Stimulated activated CD4-positive, alpha-beta T cell treated with anti-CD3 and anti-CD28 coated beads, TNF-alpha, amount 100 ng/mL, for 1 hour (primary cell): Measurements from ENCODE around the gene RINL.
"Not testable (repeated sequence)": the region's sequence is repeated elsewhere in the genome, so short reads cannot be mapped to it uniquely, and the experiment has no call there.

Source experiments
- DNase-seq, 3 donors: peaks; one replicate each; pipeline ENCODE4 v3.0.0-alpha.2; 2020; ENCODE audit warnings: low read depth in 3 of 3, low spot score in 1 of 3

The RINL gene

DNA sequence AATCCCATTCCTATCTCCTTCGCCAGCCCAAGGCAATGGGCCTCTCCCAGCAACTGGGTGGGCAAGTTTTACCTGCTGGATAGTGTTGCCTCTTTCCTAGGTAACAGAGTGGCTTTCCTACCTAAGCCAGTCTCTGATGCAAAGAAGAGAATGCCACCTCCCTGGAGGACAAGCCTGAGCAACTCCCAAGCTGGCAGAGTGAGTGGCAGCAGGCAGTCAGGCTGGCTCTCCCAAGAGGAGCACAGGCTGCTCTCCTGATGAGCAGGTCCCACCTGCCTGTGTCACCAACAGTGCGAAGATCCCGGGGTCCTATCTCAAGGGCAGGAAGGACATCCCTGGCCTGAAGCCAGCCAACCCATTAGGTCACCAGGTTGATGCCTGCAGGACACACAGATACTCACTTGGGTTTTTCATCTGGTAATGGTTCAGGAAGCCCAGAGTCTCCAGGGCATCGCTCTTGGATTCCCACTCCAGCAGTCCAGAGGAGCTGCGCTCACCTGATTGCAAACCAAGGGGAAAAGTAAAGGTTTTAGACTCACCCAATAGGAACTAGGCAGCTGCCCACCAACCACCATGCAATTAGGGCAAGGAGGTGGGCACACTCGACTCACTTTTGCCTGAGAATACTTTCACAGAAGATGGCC, 41.0 kb downstream of the RINL start:
- no peak for DNase-seq

DNA sequence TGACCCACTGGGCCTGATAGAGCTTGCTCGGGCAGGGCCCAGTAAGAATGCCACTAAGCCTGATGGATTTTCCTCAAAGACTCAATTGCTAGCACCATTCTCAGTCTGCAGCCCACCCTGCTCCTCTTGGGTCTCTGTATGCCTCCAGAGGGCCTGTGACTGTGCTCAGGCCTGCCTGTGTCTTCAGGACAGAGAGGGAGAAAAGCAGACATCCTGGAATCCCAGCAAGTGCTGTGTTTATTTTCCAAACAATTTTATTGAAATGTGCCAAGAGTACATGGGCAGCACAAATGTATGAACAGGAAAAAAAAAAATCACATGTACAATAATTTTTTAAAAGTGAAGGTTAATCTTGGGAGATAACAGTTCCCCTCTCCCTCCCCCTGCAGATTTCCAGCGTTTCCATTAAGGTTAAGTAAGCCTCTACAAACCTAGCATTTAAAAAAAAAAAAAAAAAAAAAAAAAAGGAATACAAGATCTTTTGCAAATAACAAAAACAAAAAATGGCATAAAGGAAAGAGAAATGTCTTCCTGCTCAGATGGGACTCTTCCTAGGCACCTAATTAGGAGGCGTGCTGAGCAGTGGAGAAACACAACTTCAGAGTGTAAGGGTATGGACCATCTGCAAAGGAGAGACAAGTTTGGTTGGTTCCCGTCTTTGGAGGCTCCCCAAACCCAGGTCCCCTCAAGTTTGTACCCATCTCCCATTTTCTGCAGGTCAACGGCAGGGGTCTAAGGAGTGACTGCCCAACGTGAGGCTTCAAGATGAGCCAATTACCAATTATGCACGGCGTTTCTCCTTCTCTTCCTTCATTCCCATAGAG, 41.7 kb downstream of the RINL start:
- DNase-seq: no peak

DNA sequence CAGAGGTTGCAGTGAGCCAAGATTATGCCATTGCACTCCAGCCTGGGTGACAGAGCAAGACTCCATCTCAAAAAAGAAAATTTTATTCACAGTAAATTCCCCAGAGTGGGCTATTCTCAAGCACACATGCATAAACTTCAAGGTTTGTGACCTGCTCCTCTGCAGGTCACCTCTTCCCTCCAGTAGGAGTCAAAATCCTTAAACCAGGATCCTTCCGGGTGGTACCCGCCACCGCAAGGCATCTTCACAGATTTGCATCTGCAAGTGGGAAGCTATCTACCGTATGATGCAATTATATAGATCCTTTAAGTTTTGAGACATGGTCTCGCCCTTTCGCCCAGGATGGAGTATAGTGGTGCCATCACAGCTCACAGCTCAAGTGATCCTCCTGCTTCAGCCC, 43.5 kb downstream of the RINL start:
- no peak for DNase-seq

DNA sequence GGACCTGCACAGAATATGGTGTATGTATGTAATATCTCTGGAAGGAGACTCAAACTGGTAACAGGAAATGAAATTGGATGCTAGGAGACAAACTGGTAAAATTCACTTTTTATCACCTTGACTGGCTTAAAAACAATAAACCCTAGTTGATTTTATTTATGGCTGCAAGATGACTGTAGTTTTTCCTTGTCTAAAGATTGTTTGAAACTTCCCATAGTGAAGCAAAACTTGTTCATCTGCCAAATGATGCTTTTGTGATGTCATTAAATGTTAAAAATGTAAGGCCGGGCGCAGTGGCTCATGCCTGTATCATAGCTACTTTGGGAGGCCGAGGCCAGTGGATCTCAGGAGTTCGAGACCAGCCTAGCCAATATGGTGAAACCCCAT, 44.0 kb downstream of the RINL start:
- no peak for DNase-seq

DNA sequence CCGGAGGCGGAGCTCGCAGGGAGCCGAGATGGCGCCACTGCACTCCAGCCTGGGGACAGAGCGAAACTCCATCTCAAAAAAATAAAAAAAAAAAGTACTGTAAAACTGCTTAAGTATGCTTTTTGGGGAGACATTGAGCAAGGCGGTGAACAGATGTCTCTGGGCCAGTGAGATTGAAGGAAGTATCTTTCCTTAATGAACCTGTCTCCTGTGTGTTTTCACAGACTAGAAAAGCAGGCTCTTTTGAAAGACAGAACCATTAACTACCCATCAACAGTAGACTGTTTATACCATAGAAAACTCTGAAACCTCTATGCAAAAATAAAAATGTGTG, 45.0 kb downstream of the RINL start:
- DNase-seq: no peak

DNA sequence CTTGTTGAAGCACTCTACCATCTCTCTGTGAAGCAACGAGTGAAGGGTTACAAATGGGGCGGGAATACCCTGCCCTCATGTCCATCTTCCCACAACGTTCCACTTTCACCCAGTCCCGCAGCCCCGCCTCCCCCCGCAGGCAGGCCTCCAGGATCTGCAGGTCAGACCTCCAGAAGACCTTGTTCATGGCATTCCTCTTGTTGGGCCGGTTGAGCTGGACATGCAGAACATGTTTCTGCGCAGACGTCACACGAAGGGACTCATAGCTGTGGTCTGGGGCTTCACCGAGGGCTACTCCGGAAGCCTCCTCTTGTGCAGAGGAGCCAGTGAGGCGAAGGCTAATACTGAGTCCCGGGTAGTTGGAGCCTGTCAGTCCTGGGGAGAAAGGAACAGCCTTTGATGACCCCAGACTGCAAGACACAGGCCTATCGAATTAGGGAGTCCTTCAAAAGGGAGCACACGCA, 46.9 kb downstream of the RINL start:
- DNase-seq: no peak

DNA sequence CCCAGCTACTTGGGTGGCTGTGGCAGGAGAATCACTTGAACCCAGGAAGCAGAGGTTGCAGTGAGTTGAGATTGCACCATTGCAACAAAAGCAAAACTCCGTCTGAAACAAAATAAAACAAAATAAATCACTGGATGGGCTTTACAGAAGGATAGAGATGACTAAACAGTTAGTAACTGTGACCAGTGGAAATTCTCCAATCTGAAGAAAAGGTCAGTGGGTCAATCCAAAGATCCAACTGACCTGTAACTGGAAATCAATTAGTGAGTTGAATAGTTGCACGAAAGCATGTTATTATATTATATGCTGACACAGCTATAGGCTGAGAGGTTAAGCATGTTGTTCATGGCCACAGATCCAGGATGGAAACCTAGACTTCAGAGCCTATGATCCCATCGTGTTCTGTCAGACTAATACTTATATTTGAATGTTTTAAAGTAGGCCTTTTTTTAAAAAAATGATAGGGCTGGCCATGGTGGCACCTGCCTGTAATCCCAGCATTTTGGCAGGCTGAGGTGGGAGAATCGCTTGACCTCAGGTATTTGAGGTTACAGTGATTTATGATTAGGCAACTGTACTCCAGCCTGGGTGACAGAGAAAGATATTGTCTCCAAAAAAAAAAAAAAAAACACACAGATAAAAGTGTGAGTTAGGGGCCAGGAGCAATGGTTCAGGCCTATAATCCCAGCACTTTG, 47.9 kb downstream of the RINL start:
- DNase-seq: no peak

DNA sequence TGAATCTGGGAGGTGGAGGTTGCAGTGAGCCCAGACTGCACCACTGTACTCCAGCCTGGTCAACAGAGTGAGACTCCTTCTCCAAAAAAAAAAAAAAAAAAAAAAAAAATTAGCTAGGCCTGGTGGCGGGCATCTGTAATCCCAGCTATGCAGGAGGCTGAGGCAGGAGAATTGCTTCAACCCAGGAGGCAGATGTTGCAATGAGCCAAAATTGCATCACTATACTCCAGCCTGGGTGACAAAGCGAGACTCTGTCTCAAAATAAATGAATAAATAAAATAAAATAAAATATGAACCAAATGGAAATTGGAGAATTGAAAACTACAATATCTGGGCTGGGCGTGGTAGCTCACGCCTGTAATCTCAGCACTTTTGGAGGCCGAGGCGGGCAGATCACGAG, 48.9 kb downstream of the RINL start:
- DNase-seq: not testable (repeated sequence)

DNA sequence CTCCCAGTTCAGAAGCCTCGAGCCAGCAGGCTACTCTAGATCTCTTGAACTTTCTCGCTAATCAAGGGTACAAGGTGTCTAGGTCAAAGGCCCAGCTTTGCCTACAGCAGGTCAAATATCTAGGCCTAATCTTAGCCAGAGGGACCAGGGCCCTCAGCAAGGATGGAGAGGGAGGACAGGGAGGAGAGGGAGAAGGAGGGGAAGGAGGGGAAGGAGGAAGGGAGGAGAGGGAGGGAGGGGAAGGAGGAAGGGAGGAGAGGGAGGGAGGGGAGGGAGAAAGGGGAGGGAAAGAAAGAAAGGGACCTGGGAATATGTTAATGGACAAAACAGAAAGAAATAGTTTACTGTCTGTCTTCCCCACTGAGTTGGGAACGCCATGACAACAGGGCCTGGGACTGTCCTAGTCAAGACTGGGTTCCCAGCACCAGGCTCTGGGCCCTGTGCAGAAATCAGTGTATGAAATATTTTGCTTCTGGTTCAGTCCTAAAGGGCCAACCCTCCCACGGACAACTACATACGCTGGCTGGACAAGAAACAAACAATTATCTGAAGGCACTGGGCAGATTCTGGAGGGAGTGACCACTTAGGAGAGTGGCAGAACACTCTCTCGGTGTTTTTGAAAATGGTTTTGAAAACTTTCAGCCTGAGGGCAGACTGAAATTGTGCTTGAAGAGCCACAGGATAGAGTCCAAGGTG, 51.1 kb downstream of the RINL start:
- DNase-seq: no peak

DNA sequence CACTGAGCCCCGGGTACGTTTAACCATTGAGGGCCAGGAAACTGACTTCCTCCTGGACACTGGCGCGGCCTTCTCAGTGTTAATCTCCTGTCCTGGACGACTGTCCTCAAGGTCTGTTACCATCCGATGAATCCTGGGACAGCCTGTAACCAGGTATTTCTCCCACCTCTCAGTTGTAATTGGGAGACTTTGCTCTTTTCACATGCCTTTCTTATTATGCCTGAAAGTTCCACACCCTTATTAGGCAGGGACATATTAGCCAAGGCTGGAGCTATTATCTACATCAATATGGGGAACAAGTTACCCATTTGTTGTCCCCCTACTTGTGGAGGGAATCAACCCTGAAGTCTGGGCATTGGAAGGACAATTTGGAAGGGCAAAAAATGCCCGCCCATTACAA, 52.1 kb downstream of the RINL start:
- DNase-seq: not testable (repeated sequence)

DNA sequence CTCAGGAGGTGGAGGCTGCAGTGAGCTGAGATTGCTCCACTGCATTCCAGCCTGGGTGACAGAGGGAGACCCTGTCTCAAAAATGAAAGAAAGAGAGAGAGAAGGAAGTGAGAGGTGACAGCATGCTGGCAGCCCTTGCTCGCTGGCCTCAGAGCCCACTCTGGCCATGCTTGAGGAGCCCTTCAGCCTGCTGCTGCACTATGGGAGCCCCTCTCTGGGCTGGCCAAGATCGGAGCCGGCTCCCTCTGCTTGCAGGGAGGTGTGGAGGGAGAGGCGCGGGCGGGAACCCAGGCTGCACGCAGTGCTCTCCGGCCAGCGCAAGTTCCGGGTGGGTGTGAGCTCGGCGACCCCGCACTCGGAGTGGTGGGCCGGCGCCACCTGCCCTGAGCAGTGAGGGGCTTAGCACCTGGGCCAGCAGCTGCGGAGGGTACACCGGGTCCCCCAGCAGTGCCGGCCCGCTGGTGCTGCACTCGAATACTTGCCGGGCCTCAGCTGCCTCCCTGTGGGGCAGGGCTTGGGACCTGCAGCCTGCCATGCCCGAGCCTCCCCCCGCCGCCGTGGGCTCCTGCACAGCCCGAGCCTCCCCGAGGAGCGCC, 56.7 kb downstream of the RINL start:
- DNase-seq: not testable (repeated sequence)

DNA sequence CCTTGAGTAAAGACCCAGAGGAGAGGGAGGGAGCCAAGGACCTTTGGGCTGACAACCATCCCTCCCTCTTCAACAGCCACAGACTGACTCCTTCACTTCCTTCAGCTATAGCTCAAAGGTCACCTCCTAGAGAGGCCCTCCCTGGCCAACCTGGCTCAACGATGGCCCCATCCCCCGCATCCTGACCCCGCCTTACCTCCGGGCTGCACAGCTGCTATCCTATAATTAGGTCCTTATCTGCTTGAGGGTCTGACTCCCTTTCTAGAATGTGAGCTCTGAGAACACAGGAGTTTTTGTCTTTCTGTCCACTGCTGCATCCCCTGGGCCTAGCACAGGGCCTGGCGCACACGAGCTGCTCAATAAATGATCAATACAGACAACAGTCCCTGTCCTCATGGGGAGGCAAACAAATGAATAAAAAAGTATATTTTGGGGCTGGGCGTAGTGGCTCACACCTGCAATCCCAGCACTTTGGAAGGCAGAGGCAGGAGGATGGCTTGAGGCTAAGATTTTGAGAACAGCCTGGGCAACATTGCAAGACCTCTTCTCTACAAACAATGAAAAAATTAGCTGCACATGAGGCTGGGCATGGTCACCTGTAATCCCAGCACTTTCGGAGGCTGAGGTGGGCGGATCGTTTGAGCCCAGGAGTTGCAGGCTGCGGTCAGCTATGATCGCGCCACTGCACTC, 58.7 kb downstream of the RINL start:
- DNase-seq: no peak
